GM18498 (cell line): Measurements from ENCODE around the gene ALPG.

Experiments used
- ATAC-seq: cut with Tn5 transposase; IDR thresholded peaks from one replicate; pipeline ENCODE4 v1.9.1; 2021; ENCODE audit warnings: mild to moderate bottlenecking, moderate library complexity; ENCODE audit not compliant: unreplicated experiment

ALPG gene

GRCh38 chr2:232456296-232457120 is 49.9 kb downstream of the ALPG start:
- no peak for ATAC-seq

GRCh38 chr2:232457121-232458011 is 50.7 kb downstream of the ALPG start:
- ATAC-seq, result no peak

GRCh38 chr2:232458051-232458660 is 51.5 kb downstream of the ALPG start:
- no peak for ATAC-seq

- no peak for ATAC-seq
Measured at GRCh38 chr2:232458661-232459418, 52.2 kb downstream of the ALPG start.

- no peak for ATAC-seq
Measured at GRCh38 chr2:232459419-232460035, 52.9 kb downstream of the ALPG start.

GRCh38 chr2:232460171-232460570 is 53.5 kb downstream of the ALPG start:
- no peak for ATAC-seq
